T-helper 17 cell (primary cell): ENCODE data around the gene ZNF232. TPM values are rescaled to one million over a fixed set of nuclear protein-coding genes. Genes with fewer than 3 reads are reported as not detected.
"Not testable (repeated sequence)": the region's sequence is repeated elsewhere in the genome, so short reads cannot be mapped to it uniquely, and the experiment has no call there.

Source experiments
- ATAC-seq: fragments of 150-1000 bp; cut with Tn5 transposase; 2 replicates; pipeline ENCODE4 v1.10.0; 2021; ENCODE audit warnings: mild to moderate bottlenecking, moderate library complexity
- DNase-seq, 3 donors: peaks; one replicate each; pipeline versions ENCODE4 v3.0.0 to v3.0.0-alpha.2; 2020 to 2021
- H3K9me3 ChIP-seq: one replicate; pipeline ENCODE4 v1.7.0; 2013; ENCODE audit warnings: low read length, mild to moderate bottlenecking; ENCODE audit not compliant: control insufficient read depth, poor library complexity, severe bottlenecking
- H3K27ac Mint-ChIP-seq: one replicate; pipeline ENCODE4 v1.8.0; 2022; ENCODE audit warnings: mild to moderate bottlenecking, moderate library complexity, mixed read lengths
- H3K27me3 Mint-ChIP-seq: one replicate; pipeline ENCODE4 v1.8.0; 2022; ENCODE audit warnings: mixed read lengths
- H3K36me3 Mint-ChIP-seq: one replicate; pipeline ENCODE4 v1.8.0; 2022; ENCODE audit warnings: low read depth, mixed read lengths
- H3K4me1 Mint-ChIP-seq: one replicate; pipeline ENCODE4 v1.8.0; 2022; ENCODE audit warnings: mild to moderate bottlenecking, mixed read lengths
- H3K4me3 Mint-ChIP-seq: one replicate; pipeline ENCODE4 v1.8.0; 2022; ENCODE audit warnings: mild to moderate bottlenecking, moderate library complexity, mixed read lengths
- total RNA-seq, 4 donors: library from RNA in 2 of 4; stranded (reverse) in 2 of 4; gene quantifications; one replicate each; pipeline ENCODE4 v1.2.3 and lab custom pipeline; 2022 to 2026

ZNF232 gene
- total RNA-seq, 2 donors from 2014 or later = 3.4 to 4.1 TPM

DNA sequence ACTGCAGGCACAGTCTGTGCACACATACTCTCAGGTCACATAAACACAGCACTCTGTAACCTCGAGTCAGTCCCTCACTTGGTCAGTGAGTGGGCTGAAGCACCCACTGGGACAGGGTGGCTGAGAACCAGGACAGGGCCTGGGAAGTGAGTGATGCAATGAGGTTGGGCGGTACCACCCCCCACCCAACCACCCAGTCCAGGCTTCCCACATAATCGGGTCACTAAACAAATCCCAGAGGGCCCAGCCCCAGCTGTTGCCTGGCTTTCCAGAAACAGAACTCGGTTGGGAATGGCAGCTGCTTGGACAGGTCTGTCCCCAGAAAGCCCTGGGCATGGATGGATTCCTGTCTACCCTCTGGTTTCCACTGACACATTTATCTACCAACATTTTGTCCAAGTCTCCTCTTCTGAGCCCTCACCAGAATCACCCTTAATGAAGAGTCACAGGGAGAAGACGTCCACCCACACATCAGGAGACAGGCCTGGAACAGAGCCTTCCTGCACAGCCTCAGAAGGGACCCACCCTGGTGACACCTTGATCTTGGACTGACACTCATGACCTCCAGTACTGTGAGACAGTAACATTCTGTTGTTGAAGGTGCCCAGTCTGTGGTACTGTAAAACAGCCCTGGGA is 12.6 kb upstream of the ZNF232 start:
- peaks cover 58% of the 10 kb centered on the region for H3K27me3 Mint-ChIP-seq
- not testable (repeated sequence) for ATAC-seq, H3K4me1 Mint-ChIP-seq, H3K27ac Mint-ChIP-seq, H3K9me3 ChIP-seq, H3K4me3 Mint-ChIP-seq, DNase-seq, H3K36me3 Mint-ChIP-seq

DNA sequence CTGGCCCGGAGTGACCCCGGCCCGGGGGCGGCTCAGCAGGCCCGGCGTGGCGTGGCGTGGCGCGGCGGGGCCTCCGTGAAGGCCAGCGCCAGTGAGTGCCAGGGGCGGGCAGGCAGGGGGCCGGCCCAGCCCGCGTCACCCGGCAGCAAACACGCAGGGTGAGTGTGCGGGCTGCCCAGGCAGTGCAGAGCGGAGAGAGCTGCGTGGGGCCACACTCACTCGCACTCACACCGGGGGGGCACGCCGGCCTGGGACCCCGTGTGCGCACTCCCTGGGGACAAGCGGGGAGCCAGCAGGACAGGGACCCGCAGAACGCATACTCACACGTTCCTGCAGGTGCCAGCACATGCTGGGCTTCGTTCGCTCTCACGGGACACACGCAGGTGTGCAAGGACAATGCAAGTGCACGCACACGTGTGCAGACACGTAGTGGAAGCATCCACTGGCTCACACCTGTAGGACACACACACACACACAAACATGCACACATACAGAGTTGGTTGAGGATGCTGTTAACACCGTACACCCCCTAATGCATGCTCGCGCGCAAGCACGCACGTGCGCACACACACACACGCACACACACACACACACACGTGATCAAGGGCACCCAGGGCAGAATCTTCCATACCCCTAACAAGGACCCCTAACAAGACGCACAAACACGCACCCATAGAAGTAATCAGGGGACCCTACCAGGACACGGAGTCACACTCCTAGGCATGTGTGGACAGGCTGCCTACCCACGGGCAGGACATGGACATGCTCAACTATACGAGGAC is 11.9 kb upstream of the ZNF232 start:
- Mint-ChIP-seq H3K36me3 (peaks cover 7% of the 10 kb centered on the region), H3K4me1 (peaks cover 4% of the 10 kb centered on the region), H3K27ac (no peak overlapping the region), H3K4me3 (peak overlapping the region; percentile 9), H3K27me3 (peaks cover 61% of the 10 kb centered on the region)
- ATAC-seq = no peak
- no peaks in the 10 kb centered on the region for H3K9me3 ChIP-seq
- DNase-seq = no peak

DNA sequence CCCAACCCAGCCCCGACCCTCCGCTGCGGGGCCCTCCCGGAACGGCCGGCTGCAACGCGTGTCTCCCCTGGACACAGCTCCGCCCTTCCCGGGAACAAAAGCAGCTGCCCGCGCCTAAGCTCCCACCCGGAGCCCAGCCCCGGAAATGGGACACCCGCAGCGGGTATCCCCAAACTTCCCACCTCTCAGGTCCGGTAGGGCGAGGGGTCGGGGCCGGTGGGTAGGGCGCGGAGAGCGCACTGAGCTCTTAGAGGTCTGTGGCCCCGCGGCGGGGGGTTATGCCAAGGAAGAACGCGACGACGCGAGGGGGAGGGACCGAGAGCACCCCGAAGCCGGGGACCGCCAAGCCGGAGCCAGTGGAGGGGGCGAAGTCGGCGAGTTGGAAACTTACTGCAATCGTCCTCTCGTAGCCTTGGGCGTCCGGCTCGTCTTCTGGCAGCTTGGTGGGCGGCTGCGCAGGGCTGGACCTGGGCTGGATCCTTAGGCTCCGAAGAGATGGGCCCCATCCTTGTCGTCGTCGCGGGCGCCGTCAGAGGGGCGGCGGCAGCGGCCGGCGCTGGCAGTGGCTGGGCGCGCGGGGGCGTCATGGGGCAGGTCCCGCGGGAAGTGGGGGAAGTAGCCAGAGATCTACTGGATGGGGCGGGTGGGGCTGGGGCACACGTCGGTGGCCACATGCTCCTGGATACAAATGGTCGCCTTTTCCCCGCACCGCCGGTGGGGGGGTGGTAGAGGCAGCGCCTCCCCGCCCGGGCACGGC is 11.1 kb upstream of the ZNF232 start:
- ATAC-seq = peak; percentile 48
- H3K27me3 Mint-ChIP-seq = peaks cover 67% of the 10 kb centered on the region
- H3K9me3 ChIP-seq = no peaks in the 10 kb centered on the region
- no peak overlapping the region for H3K4me3 Mint-ChIP-seq
- peaks cover 9% of the 10 kb centered on the region for H3K36me3 Mint-ChIP-seq
- no peak for DNase-seq
- H3K27ac Mint-ChIP-seq = no peak overlapping the region
- peaks cover 4% of the 10 kb centered on the region for H3K4me1 Mint-ChIP-seq

DNA sequence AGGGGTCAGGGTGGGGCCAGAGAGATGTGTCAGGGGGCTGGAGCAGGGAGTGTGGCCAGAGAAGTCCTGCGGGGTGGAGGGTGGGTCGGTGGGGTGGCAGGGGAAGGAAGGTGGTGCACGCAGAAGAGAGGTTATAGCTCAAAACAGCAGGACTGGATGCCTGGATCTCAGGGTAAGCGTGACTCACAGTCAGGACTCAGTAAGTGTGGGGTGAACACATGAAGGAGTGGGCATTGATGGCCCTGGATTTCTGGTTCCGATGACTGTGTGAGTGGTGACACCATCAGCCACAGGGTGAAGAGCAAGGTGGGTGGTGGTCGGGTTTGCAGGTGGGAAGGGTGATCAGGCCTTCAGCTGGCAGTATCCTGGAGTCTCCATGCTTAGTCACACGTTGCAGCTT is 10.4 kb upstream of the ZNF232 start:
- peaks cover 10% of the 10 kb centered on the region for H3K36me3 Mint-ChIP-seq
- not testable (repeated sequence) for H3K4me1 Mint-ChIP-seq, DNase-seq, H3K9me3 ChIP-seq, ATAC-seq, H3K27ac Mint-ChIP-seq
- peaks cover 68% of the 10 kb centered on the region for H3K27me3 Mint-ChIP-seq
- peak overlapping the region; percentile 63 for H3K4me3 Mint-ChIP-seq

DNA sequence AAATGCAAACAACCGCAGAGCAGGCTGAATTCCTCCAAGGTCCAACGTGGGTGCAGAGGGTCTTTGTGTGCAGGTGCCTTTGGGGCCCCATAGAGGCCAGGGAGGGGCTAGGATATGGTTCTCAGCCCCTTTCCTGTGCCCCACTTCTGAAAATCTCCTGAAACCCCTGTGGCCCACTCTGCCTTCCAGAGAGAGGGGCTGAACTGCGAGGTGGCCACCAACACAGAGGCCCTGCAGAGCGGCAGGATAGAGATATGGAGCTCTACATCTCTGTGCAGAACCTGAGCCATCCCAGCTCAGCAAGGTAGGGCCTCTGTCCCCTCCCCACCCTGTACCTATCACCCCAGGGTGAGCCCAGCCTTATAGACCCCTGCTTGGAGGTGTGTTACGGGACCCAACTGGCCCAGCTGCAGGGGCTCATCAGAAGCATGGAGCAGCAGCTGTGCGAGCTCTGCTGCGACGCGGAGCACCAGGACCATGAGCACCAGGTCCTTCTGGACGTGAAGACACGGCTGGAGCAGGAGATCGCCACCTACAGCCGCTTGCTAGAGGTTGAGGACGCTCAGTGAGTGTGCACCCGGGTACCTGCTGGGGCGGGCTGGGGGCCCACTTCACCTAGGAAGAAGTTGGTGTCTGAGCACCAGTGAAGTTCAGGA is 9.6 kb upstream of the ZNF232 start:
- peaks cover 8% of the 10 kb centered on the region for H3K36me3 Mint-ChIP-seq
- no peak overlapping the region for H3K27ac Mint-ChIP-seq
- DNase-seq = no peak
- H3K4me3 Mint-ChIP-seq = peak overlapping the region; percentile 63
- H3K9me3 ChIP-seq = no peaks in the 10 kb centered on the region
- H3K27me3 Mint-ChIP-seq = peaks cover 70% of the 10 kb centered on the region
- H3K4me1 Mint-ChIP-seq = peaks cover 4% of the 10 kb centered on the region
- ATAC-seq = no peak

DNA sequence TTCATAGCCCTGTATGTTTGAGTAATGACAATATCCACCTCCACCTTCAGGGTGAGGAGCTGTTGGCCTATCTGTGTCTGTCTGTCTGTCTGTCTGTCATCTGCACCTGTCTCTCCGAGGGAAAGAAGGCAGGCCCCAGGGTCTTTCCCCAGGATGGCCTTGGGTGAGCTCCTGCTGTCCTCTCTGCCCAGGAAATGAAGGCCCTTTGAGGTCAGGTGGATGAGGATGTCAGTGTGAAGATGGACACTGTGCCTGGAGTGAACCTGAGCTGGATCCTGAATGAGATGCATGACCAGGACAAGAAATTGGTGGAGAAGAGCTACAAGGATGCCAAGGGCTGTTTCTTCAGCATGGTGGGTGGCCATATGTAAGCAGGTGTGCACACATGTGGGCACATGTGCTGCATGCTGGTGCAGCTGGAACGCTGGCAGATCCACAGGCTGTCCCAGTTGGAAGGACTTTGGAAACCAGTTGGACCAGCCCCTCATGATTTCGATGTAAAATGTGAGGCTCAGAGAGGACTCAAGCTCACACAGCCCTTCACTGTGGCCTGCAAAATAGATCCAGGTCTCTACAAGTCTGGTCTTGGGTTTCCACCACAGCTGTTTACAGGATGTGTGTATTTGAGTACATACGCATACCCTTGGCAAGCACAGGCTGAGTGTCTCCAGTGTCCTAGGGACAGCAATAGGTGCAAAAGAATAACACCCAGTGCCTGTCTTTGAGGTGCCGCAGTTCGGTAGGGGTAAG is 8.9 kb upstream of the ZNF232 start:
- ATAC-seq = not testable (repeated sequence)

DNA sequence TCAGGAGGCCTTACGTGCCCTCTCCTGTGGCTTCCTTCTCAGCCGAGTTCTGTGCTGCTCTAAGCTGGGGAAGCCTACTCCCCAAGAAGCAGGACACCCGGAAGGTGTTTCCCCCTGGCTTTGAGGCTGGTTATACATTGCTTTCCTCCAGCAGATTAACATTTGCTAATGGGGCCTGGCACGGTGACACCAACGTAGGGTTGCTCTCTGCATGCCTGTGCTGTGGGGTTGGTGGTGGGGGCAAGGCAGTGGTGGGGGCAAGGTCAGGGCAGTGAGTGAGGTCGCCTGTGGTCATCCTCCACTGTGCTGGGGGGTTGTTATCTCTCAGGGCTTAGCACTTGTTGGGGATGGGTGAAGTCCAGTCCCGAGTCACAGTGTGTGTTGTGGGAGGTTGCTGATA is 8.4 kb upstream of the ZNF232 start:
- no peaks in the 10 kb centered on the region for H3K9me3 ChIP-seq
- peaks cover 4% of the 10 kb centered on the region for H3K4me1 Mint-ChIP-seq
- ATAC-seq (no peak), DNase-seq (no peak)
- no peak overlapping the region for H3K4me3 Mint-ChIP-seq
- peaks cover 8% of the 10 kb centered on the region for H3K36me3 Mint-ChIP-seq
- peaks cover 67% of the 10 kb centered on the region for H3K27me3 Mint-ChIP-seq
- no peak overlapping the region for H3K27ac Mint-ChIP-seq

More for the DNA sequence above, 8.9 kb upstream of the ZNF232 start:
- H3K27ac Mint-ChIP-seq, DNase-seq, H3K36me3 Mint-ChIP-seq, H3K9me3 ChIP-seq, H3K4me3 Mint-ChIP-seq, H3K4me1 Mint-ChIP-seq: not testable (repeated sequence)
- peaks cover 65% of the 10 kb centered on the region for H3K27me3 Mint-ChIP-seq

DNA sequence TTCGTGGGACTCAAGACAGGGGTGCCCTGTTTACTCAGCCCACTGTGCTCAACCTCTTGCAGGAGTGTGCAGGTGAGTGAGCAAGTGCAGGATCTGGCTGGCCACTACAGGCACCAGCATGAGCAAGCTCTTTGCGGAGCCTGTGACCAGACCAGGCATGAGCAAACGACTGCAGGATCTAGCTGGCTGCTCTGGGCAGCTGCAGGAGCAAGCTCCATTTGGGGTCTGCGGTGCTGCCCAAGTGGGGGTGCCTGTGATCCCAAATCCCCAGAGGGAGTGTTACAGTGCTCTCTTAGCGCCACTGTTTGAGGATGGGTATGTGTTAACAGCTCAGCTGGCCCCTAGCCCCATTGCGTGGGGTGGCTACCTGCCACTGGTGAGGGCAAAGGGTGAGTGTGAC is 6.5 kb upstream of the ZNF232 start:
- DNase-seq (no peak), ATAC-seq (no peak)
- peaks cover 10% of the 10 kb centered on the region for H3K36me3 Mint-ChIP-seq
- no peak overlapping the region for H3K27ac Mint-ChIP-seq
- no peak overlapping the region for H3K4me3 Mint-ChIP-seq
- H3K4me1 Mint-ChIP-seq = peaks cover 4% of the 10 kb centered on the region
- no peaks in the 10 kb centered on the region for H3K9me3 ChIP-seq
- peaks cover 64% of the 10 kb centered on the region for H3K27me3 Mint-ChIP-seq

DNA sequence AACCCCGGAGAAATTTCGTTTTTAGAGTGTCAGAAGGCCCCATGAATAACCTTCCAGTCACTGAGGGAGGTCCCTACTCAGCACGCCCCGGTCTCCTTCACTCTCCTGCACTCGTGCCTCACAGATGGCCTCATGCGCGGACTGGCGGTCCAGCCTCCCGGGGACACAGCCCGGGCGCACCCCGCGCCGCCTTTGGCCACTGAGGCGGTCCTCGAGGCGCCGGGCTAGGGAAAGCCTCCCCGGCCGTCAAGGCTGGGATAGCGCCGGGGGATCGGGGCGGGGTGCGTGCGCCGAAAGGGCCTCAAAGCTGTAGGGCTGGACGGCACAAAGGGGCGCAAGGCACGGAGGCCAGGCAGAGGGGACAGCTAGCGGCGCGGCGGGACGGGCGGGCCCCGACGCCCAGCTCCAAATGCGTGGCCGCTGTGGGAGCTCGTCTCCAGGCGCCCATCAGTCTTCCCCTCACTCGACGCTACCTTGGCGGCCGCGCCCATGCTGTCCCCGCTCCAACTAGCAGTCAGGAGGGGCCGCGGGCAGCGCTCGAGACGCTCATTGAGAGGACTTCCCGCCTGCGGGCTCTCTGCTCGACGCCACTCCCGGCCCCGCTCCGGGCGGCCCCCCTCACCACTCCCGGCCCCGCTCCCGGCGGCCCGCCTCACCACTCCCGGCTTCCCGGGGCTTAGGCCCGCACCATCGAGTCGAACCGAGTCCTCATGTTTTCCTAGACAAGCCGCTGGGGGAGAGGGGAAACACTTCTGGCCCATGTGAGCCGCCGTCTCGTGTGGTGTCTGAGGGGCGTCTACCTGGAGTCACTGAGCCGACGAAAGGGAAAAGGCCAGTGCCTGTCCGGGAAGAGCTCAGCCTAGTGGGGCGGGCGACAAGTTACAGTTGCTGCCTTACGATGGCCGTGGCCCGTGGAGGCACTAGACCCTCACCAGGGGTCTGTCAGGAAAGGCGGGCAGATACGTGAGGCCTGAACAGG is 4.3 kb upstream of the ZNF232 start, which contains the start of gene USP6:
Gene USP6, plus strand, starts transcription at position 360 of the 979 bp plus-strand sequence. CDS start 14,336 bp downstream, outside the sequence.
- Mint-ChIP-seq H3K27me3 (peaks cover 51% of the 10 kb centered on the region), H3K27ac (no peak within 1 kb of the TSS), H3K4me1 (peaks cover 3% of the 10 kb centered on the region), H3K4me3 (no peak within 1 kb of the TSS), H3K36me3 (peaks cover 7% of the 10 kb centered on the region)
- DNase-seq (no peak), ATAC-seq (no peak)
- H3K9me3 ChIP-seq = no peaks in the 10 kb centered on the region

DNA sequence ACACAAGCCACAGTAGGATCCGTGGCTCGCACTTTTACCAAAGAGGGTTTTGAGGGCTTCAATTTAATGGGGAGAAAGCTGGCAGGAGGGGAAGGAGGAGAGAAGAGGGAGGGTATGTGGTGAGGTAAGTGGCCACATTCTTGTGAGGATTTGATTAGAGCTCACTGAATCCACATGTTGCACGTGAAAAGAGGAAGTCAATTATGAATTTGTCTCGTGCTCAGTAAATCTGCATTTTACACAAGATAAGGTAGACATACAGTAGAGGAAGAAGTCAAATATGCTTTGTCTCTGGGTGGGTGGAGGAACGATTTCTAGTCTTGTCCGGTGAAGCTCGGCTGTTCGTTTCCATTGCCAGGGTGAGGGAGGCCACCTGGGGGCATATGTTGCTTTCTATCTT is 862 bp downstream of the ZNF232 start:
- Mint-ChIP-seq H3K27me3 (peaks cover 13% of the 10 kb centered on the region), H3K4me3 (peak overlapping the region; percentile 93), H3K4me1 (peaks cover 16% of the 10 kb centered on the region), H3K36me3 (peaks cover 14% of the 10 kb centered on the region), H3K27ac (peak overlapping the region; percentile 86)
- DNase-seq (no peak), ATAC-seq (no peak)
- H3K9me3 ChIP-seq = no peaks in the 10 kb centered on the region

DNA sequence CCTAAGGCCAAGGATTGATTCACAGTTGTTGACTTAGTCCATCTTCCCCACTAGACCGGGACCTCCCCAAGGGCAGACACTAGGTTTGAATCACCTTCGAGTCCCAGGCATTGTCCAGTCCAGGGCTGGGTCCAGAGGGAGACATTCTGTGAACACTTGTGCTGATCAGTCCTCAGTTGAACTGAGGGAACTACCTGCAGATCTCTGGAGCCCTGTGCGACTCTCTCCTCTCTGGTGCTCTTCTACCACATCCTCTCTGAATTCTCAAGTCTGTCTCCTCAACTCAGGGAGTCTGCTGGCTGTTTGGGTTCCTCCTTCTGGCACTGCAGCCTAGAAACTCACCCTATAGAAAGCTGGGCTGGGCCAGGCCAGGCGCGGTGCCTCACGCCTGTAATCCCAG is 10.8 kb downstream of the ZNF232 start:
- no peaks in the 10 kb centered on the region for H3K4me1 Mint-ChIP-seq
- ATAC-seq (no peak), DNase-seq (no peak)
- no peak overlapping the region for H3K27ac Mint-ChIP-seq
- H3K9me3 ChIP-seq = peaks cover 11% of the 10 kb centered on the region
- H3K36me3 Mint-ChIP-seq = peaks cover 1% of the 10 kb centered on the region
- no peak overlapping the region for H3K4me3 Mint-ChIP-seq
- H3K27me3 Mint-ChIP-seq = peaks cover 6% of the 10 kb centered on the region
